B cell (primary cell): ENCODE measurements around the gene WAC. TPM values are rescaled to one million over a fixed set of nuclear protein-coding genes. Genes with fewer than 3 reads are reported as not detected.

Experiments used
- ATAC-seq: fragments of 200-7000 bp; cut with Tn5 transposase; one replicate; pipeline ENCODE4 v1.10.0; 2021; ENCODE audit warnings: low read depth, mild to moderate bottlenecking, moderate number of reproducible peaks, moderate library complexity
- CTCF ChIA-PET: fragments of 350-600 bp; sonication (Branson Sonifier 250); formaldehyde crosslinking; loops from one replicate; lab custom pipeline; 2021; ENCODE audit warnings: antibody characterized with exemption, inconsistent platforms; lab: Charles Lee
- POLR2A ChIA-PET: fragments of 350-600 bp; sonication (Branson Sonifier 250); formaldehyde crosslinking; loops from one replicate; lab custom pipeline; 2021; ENCODE audit warnings: antibody characterized with exemption; lab: Charles Lee
- DNase-seq: peaks from one replicate; pipeline ENCODE4 v3.0.0; 2013
- H2AFZ ChIP-seq: 2 replicates; pipeline ENCODE4 v1.6.1; 2012; ENCODE audit warnings: mild to moderate bottlenecking, low read depth, low read length; ENCODE audit not compliant: insufficient read depth, poor library complexity, severe bottlenecking
- H3K27ac ChIP-seq, 2 donors: 1 replicate in 1 of 2; 2 replicates in 1 of 2; pipeline ENCODE4 v1.5.1; 2012 to 2013; ENCODE audit warnings: low read length in 2 of 2, mild to moderate bottlenecking in 2 of 2, moderate library complexity in 1 of 2
- H3K27me3 ChIP-seq, 4 experiments: fragments of 200-600 bp in 1 of 4; sonication (generic) in 1 of 4; replicated peaks in 1 of 4; 1 replicate in 2 of 4; 2 replicates in 2 of 4; pipeline versions ENCODE4 v1.6.1 to v1.7.0; 2013 to 2016; ENCODE audit warnings: low read length in 3 of 4, mild to moderate bottlenecking in 2 of 4, mixed read lengths in 1 of 4, moderate library complexity in 1 of 4; ENCODE audit not compliant: insufficient read depth in 4 of 4, control insufficient read depth in 3 of 4; ENCODE audit errors: control extremely low read depth in 1 of 4
- H3K36me3 ChIP-seq, 2 experiments: replicated peaks in 1 of 2; 1 replicate in 1 of 2; 2 replicates in 1 of 2; pipeline versions ENCODE4 v1.6.1 to v1.7.1; 2013; ENCODE audit warnings: low read length in 1 of 2; ENCODE audit not compliant: insufficient read depth in 2 of 2, control insufficient read depth in 1 of 2; ENCODE audit errors: control extremely low read depth in 1 of 2, extremely low read depth in 1 of 2
- H3K4me1 ChIP-seq, 2 donors: fragments of 200-600 bp in 1 of 2; sonication (generic) in 1 of 2; 1 replicate in 1 of 2; 2 replicates in 1 of 2; pipeline versions ENCODE4 v1.5.1 to v1.6.1; 2013 to 2017; ENCODE audit warnings: low read length in 2 of 2; ENCODE audit not compliant: control insufficient read depth in 2 of 2, insufficient read depth in 2 of 2
- H3K4me2 ChIP-seq: replicated peaks from 2 replicates; pipeline ENCODE3; 2012; ENCODE audit warnings: mild to moderate bottlenecking, low read depth, low read length; ENCODE audit not compliant: poor library complexity, severe bottlenecking
- H3K4me3 ChIP-seq, 5 experiments: fragments of 200-600 bp in 1 of 5; sonication (generic) in 1 of 5; 1 replicate in 3 of 5; 2 replicates in 2 of 5; pipeline versions ENCODE4 v1.5.1 to v1.7.0; 2011 to 2016; ENCODE audit warnings: low read length in 4 of 5, mild to moderate bottlenecking in 4 of 5, low read depth in 2 of 5, control low read depth in 1 of 5, moderate library complexity in 1 of 5; ENCODE audit not compliant: insufficient read depth in 1 of 5; ENCODE audit errors: control extremely low read depth in 1 of 5, extremely low read depth in 1 of 5
- H3K79me2 ChIP-seq: fragments of 200-600 bp; sonication (generic); one replicate; pipeline ENCODE4 v1.6.0; 2016; ENCODE audit warnings: low read length; ENCODE audit not compliant: control insufficient read depth, insufficient read depth
- H3K9ac ChIP-seq: fragments of 200-600 bp; sonication (generic); 2 replicates; pipeline ENCODE4 v1.6.1; 2017; ENCODE audit warnings: mild to moderate bottlenecking, low read length, moderate library complexity
- H3K9me3 ChIP-seq, 3 donors: one replicate each; pipeline versions ENCODE4 v1.6.1 to v1.7.1; 2013; ENCODE audit warnings: low read length in 2 of 3; ENCODE audit not compliant: control insufficient read depth in 2 of 3, insufficient read depth in 1 of 3; ENCODE audit errors: control extremely low read depth in 1 of 3
- H4K20me1 ChIP-seq: 2 replicates; pipeline ENCODE4 v1.6.0; 2012; ENCODE audit warnings: mild to moderate bottlenecking, low read length; ENCODE audit not compliant: insufficient read depth, control insufficient read depth, poor library complexity, severe bottlenecking
- H3K27ac Mint-ChIP-seq: one replicate; pipeline ENCODE4 v1.8.0; 2021; ENCODE audit warnings: mixed read lengths
- H3K27me3 Mint-ChIP-seq: one replicate; pipeline ENCODE4 v1.8.0; 2021; ENCODE audit warnings: mixed read lengths
- H3K4me1 Mint-ChIP-seq: one replicate; pipeline ENCODE4 v1.8.0; 2021; ENCODE audit warnings: mixed read lengths
- H3K4me3 Mint-ChIP-seq: one replicate; pipeline ENCODE4 v1.8.0; 2021; ENCODE audit warnings: mixed read lengths
- H3K9me3 Mint-ChIP-seq: one replicate; pipeline ENCODE4 v1.8.0; 2022; ENCODE audit warnings: mixed read lengths; ENCODE audit not compliant: insufficient read depth
- EZH2 ChIP-seq: IDR thresholded peaks from 2 replicates; pipeline ENCODE4 v1.6.1; 2012; ENCODE audit warnings: borderline replicate concordance, low read depth, mild to moderate bottlenecking, moderate library complexity, low read length; ENCODE audit not compliant: insufficient read depth, poor library complexity, severe bottlenecking
- WGBS: methylation state at CpG from one replicate; pipeline ENCODE4 v1.1.5; 2013; ENCODE audit warnings: missing lambda C conversion rate; ENCODE audit not compliant: insufficient coverage; 5-methylcytosine and 5-hydroxymethylcytosine counted together
- intact Hi-C: fragments of 100-400 bp; cut with micrococcal nuclease; formaldehyde crosslinking; loops from one replicate; pipeline ENCODE4 v1.10.0; 2022
- polyA plus RNA-seq: library from polyadenylated mRNA; depleted of rRNA; stranded (reverse); fragments of >200 nt; gene quantifications from 2 replicates; pipeline ENCODE4 v1.2.3, GENCODE V29; 2012
- total RNA-seq, 2 donors: library from RNA; stranded (reverse); fragments of 120-200 nt in 1 of 2; gene quantifications; 1 replicate in 1 of 2; 2 replicates in 1 of 2; pipeline versions ENCODE4 v1.2.3 to v1.2.4, GENCODE V29; 2013 to 2022
- TF ChIP-seq, protein P1 (sequence below): fragments of 200-600 bp; IDR thresholded peaks from one replicate; pipeline ENCODE4 v1.8.0; 2022; ENCODE audit warnings: antibody characterized with exemption, mild to moderate bottlenecking

The WAC gene
- total and polyA plus RNA-seq, 2 donors (not counting 1 experiment from before 2014, with no cell fraction given): 77.4 to 196 TPM

DNA sequence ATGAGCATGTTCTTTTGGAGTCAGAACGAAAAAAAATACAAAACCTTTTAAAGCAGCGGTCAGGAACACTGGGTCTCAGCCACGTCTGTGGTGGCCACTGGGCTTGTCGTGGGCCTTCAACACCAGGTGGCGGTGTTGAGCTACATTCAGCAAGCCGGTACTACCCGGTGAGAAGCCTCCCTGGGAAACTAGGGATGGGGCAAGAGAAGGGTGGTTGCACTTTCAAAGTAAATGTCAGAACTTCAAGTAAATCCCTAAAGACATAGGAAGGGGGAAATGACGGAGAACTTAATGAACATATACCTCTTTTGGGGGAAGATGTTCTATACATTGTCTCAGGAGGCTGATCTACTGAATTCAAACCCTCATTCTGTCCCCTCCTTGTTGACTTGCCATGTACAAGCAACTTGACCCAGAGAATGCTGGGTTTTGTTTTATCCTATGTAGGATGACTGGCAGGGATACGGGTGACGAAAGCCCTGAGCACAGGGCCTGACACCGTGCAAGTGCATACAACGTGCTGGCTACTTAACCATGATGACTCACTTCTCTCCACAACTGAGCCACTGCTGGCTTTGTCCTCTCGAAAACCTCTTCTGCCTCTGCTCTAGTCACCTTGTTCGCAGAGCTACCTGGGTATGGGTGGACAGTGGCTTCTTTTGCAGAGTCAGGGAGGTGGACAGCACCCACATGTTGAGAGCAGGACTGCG lies 95.4 kb downstream of the WAC start:
- intact Hi-C loops: no loop called here
- no peak overlapping the region for H3K9ac ChIP-seq
- H3K27ac ChIP-seq: no peak overlapping the region
- H2AFZ ChIP-seq: peak overlapping the region; percentile 20
- H3K27me3 Mint-ChIP-seq: peaks cover 36% of the 10 kb centered on the region
- ATAC-seq: peak; percentile 77
- WGBS: 27% methylated on average over 11 of the region's 15 CpGs
- ChIA-PET POLR2A (interaction anchor here (0.5 kb wide), 1 partner anchor 469 kb away, joined by 4 read pairs; no protein-coding TSS in a partner anchor), CTCF (interaction anchor here (0.6 to 3.1 kb wide), 16 partner anchors 9 to 868 kb away, joined by 3 to 12 read pairs (median 4); no protein-coding TSS in a partner anchor)
- H3K9me3 Mint-ChIP-seq: no peaks in the 10 kb centered on the region
- no peak overlapping the region for H3K4me3 Mint-ChIP-seq
- TF ChIP-seq EZH2: no peak
- TF ChIP-seq, protein P1, sequence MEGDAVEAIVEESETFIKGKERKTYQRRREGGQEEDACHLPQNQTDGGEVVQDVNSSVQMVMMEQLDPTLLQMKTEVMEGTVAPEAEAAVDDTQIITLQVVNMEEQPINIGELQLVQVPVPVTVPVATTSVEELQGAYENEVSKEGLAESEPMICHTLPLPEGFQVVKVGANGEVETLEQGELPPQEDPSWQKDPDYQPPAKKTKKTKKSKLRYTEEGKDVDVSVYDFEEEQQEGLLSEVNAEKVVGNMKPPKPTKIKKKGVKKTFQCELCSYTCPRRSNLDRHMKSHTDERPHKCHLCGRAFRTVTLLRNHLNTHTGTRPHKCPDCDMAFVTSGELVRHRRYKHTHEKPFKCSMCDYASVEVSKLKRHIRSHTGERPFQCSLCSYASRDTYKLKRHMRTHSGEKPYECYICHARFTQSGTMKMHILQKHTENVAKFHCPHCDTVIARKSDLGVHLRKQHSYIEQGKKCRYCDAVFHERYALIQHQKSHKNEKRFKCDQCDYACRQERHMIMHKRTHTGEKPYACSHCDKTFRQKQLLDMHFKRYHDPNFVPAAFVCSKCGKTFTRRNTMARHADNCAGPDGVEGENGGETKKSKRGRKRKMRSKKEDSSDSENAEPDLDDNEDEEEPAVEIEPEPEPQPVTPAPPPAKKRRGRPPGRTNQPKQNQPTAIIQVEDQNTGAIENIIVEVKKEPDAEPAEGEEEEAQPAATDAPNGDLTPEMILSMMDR: peak; percentile 90
- peaks cover 0 to 3% (median 0%) of the 10 kb centered on the region in 4 experiments for H3K27me3 ChIP-seq
- H4K20me1 ChIP-seq: no peaks in the 10 kb centered on the region
- H3K36me3 ChIP-seq: no peaks in the 10 kb centered on the region
- H3K9me3 ChIP-seq: no peaks in the 10 kb centered on the region
- H3K4me2 ChIP-seq: no peak overlapping the region
- no peak overlapping the region for H3K27ac Mint-ChIP-seq
- peaks cover 5% of the 10 kb centered on the region for H3K4me1 Mint-ChIP-seq
- H3K4me3 ChIP-seq: no peak overlapping the region
- DNase-seq: peak; percentile 68
- H3K79me2 ChIP-seq: no peaks in the 10 kb centered on the region
- H3K4me1 ChIP-seq: peaks cover 0 to 4% of the 10 kb centered on the region in 2 donors

DNA sequence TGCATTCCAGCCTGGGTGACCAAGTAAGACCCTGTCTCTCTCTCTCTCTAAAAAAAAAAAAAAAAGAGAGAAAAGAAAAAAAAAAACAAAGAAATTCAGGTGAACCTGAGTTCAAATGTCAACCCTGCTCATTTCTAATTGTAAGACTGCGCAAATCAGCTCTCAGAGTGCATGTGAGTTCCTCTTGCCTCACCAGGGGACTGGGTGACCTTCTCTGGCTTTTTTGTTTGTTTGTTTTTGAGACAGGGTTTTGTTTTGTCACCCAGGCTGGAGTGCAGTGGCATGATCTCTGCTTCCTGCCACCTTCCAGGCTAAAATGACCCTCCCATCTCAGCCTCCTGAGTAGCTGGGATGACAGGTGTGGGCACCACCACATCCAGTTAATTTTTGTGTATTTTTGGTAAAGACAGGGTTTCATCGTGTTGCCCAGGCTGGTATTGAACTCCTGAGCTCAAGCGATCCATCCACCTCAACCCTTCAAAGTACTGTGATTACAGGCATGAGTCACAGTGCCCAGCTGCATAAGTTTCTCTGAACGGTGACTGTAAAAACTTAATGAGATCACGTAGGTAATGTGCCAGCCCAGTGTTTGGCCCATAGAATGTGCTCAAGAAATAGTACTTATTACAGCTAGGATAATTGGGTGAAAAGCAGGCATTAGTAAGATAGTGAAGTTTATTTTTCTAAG lies 99.1 kb downstream of the WAC start:
- no peaks in the 10 kb centered on the region for H3K79me2 ChIP-seq
- peaks cover 5% of the 10 kb centered on the region for H3K4me1 Mint-ChIP-seq
- CTCF ChIA-PET: interaction anchor here (0.6 to 1.1 kb wide), 4 partner anchors 8 to 958 kb away, joined by 3 to 4 read pairs (median 3); no protein-coding TSS in a partner anchor

More for the DNA sequence above, 99.1 kb downstream of the WAC start:
- Histone ChIP-seq H3K9ac (no peak overlapping the region), H3K4me2 (no peak overlapping the region), H3K27me3 (peaks cover 0 to 3% (median 0%) of the 10 kb centered on the region in 4 experiments), H3K27ac (no peak overlapping the region), H4K20me1 (no peaks in the 10 kb centered on the region), H3K4me3 (no peak overlapping the region), H2AFZ (no peak overlapping the region), H3K9me3 (peaks cover 0 to 6% (median 0%) of the 10 kb centered on the region in 3 donors), H3K4me1 (peaks cover 0 to 4% of the 10 kb centered on the region in 2 donors), H3K36me3 (no peaks in the 10 kb centered on the region)
- intact Hi-C loops: no loop called here
- no peak overlapping the region for H3K4me3 Mint-ChIP-seq
- H3K9me3 Mint-ChIP-seq: no peaks in the 10 kb centered on the region
- no peak overlapping the region for H3K27ac Mint-ChIP-seq
- POLR2A ChIA-PET: no interaction called here
- DNase-seq: no peak
- 92% methylated on average over 2 of the region's 5 CpGs for WGBS
- H3K27me3 Mint-ChIP-seq: peaks cover 47% of the 10 kb centered on the region
- TF ChIP-seq, protein P1: no peak
- TF ChIP-seq EZH2: no peak
- ATAC-seq: no peak
